ACHN (cell line): ENCODE measurements around the gene GSTT2B.
"Not testable (repeated sequence)": the region's sequence is repeated elsewhere in the genome, so short reads cannot be mapped to it uniquely, and the experiment has no call there.

ENCODE experiments used
- DNase-seq: peaks from one replicate; pipeline ENCODE4 v3.0.0-alpha.2; 2015
- in situ Hi-C: cut with HindIII; loops from 2 replicates; pipeline ENCODE4 v1.10.0; 2017; ENCODE audit warnings: low sequenced_read_pairs, low pct_ligation_motif_present, low pct_unique_long_range_greater_than_20kb

GSTT2B gene, protein sequence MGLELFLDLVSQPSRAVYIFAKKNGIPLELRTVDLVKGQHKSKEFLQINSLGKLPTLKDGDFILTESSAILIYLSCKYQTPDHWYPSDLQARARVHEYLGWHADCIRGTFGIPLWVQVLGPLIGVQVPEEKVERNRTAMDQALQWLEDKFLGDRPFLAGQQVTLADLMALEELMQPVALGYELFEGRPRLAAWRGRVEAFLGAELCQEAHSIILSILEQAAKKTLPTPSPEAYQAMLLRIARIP

DNA sequence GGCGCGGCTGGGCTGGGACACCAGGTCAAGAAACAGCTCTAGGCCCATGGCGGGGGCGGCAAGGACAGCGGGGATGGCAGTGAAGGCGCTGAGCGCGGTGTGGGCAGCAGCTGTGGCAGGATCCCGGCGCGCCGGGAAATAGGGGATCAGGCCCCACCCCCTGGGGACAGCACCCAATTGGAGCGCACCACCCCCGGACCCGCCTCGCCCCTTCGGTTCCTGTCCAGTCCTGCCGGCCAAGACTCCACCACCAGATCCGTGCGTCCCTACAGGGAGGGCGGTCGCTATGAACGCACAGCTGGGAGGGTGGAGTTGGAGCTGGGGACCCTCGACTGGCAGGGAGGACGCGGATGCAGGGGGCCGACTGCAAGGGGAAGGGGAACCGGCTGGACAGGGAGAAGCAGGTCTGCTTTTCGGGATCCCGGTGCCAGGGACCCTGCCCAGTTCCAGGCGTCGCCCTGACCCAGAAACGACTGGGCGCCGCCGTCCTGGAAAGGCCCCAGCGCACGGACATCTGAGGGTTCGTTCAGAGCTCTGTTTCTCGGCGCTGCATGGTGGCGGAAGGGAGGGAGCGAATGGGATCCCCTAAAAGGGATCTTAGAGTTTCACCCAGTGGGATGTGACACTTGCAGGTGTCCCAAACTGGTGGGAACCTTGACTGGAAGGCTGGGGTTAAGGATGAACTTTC is at the start of gene GSTT2B:
Gene GSTT2B (minus strand): TSS at position 112 of the 688 bp plus-strand sequence. CDS start 64 bp downstream, at position 48.
- in situ Hi-C loops, DNase-seq: not testable (repeated sequence)

DNA sequence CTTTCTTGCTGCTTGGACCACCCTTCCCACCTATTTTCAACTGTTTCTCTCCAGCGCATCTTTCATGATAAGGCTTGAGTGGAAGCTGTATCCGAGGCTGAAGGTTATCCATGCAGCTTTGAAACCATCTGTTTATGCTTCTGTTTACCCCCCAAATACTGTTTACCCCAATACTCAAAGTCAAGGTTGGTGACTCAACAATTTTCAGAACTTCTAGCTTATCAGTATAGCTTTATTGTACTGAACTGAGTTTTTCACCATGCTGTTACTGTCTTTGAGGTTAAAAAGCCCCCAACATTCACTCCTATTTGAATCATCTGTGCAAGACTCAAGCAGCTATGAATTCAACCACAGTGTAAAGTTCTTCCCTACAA is 49.0 kb upstream of the GSTT2B start:
- in situ Hi-C loops, result no loop called here
- no peak for DNase-seq

DNA sequence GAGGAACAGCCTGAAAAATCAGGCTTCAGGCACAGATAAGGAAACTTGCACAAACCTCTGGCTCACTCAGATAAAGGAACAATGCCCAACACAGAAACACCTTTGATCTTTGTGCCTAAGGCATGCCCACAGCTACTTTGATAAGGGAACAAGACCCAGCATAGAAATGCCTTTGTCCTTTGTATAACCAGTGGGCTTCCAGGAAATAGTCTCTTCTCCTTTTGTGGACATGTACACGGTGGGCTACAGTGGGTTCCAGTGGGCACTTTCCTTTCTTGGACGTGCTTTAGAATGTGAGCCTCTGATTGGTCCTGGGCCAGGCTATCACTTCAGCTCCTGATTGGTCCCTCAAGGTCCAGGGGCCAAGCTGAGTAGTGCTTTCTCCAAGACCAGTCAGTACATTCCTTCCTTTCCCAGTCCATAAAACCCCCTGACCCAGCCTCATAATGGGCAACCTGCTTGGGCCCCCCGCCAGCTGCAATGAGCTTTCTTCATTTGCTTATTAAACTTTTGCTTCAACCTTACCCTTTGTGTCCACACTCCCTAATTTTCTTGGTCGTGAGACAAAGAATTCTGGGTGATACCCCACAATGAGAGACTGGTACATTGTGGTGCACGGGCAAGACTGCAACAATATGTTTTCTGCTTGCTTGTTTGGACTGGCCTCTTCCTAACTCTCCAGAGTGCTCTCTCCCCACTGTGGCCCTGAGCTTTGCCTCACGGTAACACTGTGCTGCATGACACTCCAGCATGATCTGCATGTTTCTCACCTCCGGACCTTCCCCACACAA is 48.4 kb upstream of the GSTT2B start:
- no peak for DNase-seq
- in situ Hi-C loops, result no loop called here

DNA sequence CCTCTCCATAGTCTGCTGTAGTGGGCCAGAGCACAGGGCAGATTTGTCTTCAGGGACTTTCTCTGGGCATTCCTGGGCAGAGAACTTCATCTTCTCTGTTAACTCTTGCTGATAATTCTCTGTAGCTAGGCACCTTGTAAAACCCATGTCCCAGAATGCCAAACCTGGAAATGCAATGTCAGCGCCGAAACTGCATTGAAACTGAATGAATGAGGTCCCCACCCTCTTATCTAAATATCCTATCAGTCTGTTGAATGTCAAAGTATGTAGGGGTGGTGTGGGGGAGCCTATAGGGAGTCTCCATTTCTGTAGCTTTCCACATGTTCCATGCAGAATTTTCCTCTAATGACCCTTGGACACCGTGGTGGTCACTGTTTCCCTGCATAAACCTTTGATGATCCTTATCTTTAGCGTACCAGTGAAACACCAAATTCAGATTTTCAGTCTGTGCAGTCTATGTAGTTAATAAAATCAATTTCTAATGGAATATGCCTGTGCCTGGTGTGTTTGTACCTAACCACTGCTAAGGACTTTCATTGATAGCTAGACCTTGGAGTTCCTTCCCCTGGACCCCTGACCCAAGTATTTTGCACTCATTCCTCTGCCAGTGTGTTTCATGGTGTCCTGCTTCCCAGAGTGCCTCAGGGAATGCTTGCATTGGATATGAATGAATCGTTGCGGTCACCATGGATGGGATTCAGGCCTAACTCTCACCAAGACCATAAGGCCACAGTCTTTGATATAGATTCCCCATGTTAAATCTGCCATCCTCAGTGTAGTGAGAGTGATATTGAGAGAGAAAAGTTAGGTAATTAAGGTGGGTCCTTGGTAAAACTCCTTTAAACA is 47.6 kb upstream of the GSTT2B start:
- no peak for DNase-seq
- in situ Hi-C loops, result no loop called here

DNA sequence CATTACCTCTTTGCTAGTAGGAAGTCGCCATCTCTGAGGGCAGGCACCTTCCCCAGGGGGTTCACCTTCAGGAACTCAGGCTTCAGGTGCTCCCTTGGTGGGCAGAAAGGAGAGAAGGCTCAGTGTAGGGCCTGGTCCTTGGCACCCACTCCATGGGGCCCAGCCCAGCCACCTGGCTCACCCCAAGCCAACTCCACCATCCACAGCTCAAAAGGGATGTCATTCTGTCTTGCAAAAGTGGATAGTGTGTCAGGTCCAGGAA is 47.0 kb upstream of the GSTT2B start:
- in situ Hi-C loops, result no loop called here
- DNase-seq, result no peak

DNA sequence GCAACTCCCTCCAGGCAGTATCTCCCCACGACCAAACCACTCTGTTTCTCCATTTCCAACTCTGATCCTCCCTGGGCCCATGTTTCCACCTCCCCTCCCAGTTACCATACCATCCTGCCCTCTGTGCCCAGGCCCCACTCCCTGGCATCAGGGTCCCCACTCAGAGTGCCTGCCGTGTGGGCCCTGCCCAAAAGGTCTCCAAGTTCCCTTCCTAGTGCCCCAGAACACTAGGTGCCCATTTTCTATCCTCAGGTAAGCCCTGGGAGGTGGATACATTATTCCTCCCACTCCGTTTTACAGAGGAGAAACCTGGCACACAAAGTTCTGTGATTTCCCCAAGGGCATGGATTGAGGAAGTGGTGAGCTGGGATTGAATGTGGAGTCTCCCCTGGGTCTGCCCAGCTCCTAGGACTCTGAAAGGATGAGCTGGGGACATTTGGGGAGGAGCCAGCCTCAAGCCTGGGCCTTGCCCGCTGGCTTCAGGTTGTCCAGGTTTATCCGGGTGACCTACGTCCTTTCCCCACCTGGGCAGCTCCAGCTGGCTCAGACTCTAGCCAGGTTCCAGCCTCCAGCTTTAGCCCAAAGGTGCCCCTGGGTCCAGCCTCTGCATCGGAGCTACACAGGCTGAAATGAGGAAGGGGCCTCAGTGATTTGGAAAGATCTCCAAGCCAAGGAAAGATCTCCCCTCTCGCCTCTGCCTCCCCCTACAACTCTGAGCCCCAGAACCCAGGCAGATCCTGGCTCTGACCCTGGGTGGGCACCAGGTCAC is 46.4 kb upstream of the GSTT2B start:
- in situ Hi-C loops, result no loop called here

DNA sequence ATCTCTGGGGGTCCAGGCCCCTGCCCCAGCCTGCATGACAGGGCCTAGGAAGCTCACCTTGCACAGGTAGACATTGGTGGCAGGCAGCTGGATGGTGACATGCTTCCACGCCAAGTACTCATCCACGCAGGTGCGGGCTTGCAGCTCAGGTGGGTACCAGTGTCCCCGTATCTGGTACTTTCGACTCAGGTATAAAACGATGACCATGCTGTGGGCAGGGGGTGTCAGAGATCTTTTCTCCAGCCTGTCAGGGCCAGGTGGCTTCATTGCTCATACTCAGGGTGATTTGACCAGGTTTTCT is 45.9 kb upstream of the GSTT2B start:
- DNase-seq, result no peak
- in situ Hi-C loops, result no loop called here

More for the DNA sequence above, 46.4 kb upstream of the GSTT2B start:
- DNase-seq, result no peak

DNA sequence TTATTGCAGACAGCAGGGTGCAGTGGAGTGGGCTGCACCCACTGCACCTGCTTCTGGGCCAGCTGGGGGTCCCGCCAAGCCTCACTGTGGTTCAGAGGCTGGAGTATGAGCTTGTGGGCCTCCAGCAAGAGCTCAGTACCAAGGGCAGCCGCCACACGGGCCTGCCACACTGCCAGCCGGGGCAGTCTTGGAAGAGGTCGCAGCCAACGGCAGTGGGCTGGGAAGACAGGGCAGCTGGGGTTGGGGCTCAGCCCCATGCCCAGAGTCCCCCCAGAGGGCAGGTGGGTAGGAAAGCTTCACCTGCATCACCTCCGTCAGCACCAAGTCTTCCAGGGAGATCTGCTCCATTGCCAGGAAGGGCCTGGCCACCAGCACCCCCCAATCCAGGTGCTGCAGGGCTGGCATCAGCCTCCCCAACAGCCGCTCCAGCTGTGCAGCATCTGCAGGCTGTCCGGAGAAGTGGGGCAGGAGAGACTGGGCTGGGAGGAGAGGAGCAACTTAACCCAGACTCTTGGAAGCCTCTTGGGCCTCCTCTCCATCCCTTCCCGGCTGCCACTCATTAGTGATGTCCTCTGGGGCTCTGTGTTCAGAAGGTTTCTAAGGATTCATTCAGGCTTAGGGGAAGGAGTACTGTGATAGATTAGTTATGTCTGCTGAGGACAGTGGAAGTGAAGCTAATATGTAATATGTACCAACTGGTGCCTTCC is 45.4 kb upstream of the GSTT2B start:
- DNase-seq, result no peak
- in situ Hi-C loops, result no loop called here

DNA sequence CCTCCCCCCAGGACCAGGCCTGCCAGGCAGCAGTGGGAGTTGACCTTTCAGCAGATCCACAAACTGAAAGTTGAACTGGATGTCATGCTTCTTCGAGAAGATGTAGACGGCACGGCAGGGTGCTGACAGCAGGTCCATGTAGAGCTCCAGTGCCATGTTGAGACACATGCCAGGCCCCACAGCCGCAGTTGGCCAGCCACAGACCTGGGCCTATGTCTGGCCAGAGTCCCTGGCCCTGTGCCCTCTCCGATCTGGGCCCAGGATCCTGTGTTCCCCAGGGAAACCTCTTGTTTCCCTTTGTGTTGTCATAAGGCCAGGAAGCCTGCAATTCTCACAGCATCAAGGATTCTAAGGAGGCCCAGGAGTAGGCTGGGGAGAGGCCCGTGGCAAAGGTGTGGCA is 44.2 kb upstream of the GSTT2B start, which contains the start of gene GSTT4:
Gene GSTT4 (minus strand): TSS at position 253 of the 400 bp plus-strand sequence. CDS start 97 bp downstream, at position 156.
- in situ Hi-C loops, result no loop called here

DNA sequence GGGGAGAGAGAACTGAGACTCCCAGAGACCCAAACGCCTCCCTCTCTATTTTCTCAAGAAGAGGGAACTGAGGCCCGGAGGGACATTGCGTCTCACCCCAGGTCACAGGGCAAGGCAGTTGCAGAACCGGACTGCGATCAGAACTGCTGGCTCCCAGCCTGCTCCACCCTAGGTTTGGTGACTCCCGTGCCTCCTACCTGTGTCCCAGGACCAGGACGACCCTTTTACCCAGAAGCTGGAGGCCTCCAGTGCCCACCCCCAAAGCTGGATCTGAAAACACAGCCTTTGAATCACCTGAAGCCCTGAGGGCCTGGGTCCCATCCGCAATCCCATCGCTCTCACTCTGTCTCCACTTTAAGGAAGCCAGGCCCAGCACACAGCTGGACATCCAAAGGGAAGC is 42.9 kb upstream of the GSTT2B start:
- DNase-seq, result no peak
- in situ Hi-C loops, result no loop called here

More for the DNA sequence above, 44.2 kb upstream of the GSTT2B start, which contains the start of gene GSTT4:
- no peak for DNase-seq

DNA sequence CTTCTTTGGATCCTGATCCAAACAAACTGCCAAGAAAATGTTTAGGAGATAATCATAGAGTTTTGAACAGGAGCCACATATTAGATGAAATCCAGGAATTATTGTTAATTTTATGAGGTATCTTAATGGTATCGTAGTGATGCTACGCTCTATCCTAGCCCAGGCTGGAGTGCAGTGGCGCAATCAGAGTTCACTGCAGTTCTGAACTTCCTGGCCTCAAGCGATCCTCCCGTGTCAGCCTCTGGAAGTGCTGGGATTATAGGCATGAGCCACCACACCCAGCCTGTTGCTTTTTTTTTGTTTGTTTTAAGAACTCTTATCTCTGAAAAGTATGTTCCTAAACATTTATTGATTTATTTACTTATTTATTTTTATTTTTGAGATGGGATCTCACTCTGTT is 41.9 kb upstream of the GSTT2B start:
- in situ Hi-C loops, result no loop called here
- no peak for DNase-seq

DNA sequence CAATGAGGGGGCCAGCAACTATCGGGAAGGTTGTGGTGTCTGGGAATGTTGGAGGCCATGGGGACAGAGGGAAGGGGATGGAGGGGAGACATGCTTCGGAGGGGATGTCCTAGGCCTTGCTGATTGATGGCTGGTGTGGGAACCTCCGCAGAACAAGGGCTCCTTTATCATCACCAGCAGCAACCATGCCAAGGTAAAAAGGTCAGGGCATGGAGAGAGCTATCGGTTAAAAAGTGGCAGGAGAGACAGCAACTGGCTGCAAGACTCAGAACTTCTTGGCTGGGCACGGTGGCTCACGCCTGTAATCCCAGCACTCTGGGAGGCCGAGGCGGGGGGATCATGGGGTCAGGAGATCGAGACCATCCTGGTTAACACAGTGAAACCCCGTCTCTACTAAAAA is 41.3 kb upstream of the GSTT2B start:
- DNase-seq, result no peak
- in situ Hi-C loops, result no loop called here

DNA sequence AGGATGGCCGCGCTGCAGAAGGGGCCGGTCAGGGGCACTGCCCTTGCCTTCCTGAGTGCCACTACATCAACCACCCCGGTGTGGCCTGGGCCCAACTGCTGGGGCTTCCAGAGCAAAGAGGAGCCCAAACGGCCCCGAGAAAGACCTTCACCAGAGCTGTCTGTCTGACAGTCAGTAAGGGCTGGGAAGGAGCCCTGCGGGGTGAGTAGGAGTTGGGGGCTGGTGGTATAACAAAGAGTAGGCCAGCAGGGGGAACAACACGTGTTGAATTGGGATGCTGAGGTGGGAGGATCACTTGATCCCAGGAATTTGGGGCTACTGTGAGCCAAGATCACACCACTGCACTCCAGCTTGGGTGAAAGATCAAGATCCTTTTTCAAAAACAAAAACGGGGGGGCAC is 40.3 kb upstream of the GSTT2B start:
- in situ Hi-C loops, result no loop called here
- DNase-seq, result no peak

DNA sequence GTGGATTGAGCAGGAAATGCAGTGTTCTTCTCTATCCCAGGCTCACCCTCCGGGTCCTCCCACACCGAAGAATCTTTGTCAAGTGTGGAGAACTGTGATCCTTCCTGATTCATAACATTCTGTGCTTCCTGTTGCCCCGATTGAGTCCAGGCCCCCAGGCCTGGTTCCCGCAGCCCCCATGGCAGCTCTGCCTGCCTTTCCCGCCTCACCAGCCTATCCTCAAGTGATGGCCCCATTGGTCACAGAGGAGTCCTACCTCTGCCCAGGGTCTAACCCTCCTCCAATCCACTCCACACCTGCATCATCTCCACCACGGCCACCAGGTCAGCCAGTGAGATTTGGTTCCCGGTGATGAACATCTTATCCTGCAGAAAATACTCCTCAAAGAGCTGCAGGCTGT is 38.8 kb upstream of the GSTT2B start:
- DNase-seq, in situ Hi-C loops: not testable (repeated sequence)

DNA sequence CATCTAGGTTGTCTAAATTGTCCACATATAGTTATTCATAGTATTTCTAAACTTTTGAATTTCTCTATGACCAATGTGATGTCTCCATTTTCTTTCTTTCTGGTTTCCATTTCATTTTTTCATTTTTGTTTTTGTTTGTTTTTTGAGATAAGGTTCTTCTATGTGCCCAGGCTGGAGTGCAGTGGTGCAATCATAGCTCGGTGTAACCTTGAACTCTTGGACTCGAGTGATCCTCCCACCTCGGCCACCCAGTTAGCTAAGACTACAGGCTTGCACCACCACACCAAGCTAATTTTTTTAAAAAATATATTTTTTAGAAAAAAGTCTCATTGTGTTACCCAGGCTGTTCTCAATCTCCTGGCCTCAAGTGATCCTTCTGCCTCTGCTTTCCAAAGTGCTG is 36.1 kb upstream of the GSTT2B start:
- in situ Hi-C loops, result no loop called here
- DNase-seq, result no peak

DNA sequence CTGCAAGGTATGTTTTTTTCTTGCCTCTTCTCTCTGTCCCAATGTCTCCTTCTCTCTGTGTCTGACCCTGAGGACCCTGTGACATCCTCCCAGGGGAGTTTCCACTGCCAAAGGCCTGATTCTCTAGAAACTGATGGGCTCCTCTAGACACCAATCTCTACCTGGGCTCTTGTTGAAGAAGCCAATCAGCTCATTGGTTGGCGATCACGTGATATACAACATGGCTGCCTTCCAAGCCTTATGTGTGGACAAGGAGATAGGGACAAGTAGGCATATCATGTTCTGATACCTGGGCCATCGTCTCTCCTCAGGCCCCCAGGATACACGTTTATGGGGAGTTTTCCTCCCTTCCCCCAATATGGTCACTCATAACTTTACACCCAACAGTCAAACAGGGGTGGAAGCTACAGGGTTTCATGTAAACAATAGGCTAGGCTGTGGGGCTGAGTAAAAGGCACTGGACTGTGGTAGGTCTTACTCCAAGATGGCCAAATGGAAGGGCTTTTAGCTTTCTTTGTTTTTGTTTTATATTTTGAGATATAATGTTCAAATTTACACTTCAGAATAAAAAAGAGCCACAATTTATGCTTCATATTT is 32.7 kb upstream of the GSTT2B start:
- DNase-seq, result not testable (repeated sequence)

DNA sequence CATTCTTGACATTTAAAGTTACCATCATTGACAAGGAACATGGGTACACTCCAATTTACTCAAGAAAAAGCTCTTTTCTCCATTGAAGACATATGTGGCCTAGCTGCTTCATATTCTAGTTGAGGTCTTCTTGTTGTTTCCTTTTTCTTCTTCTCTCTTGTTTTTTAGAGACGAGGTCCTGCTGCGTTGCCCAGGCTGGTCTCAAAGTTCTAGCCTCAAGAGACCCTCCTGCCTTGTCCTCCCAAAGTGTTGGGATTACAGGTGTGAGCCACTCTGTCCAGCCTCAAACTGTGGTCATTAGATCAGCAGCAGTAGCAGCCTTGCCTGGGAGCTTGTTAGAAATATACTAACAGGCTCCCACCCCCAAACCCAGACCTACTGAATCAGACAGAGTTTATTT is 32.1 kb upstream of the GSTT2B start:
- in situ Hi-C loops, DNase-seq: not testable (repeated sequence)

More for the DNA sequence above, 32.7 kb upstream of the GSTT2B start:
- in situ Hi-C loops, result not testable (repeated sequence)
